HG02610 (cell line): ENCODE results near the gene GBGT1.

Experiments
- ATAC-seq: cut with Tn5 transposase; IDR thresholded peaks from one replicate; pipeline ENCODE4 v1.9.1; 2021; ENCODE audit warnings: mild to moderate bottlenecking, moderate library complexity; ENCODE audit not compliant: unreplicated experiment

GBGT1 gene

DNA sequence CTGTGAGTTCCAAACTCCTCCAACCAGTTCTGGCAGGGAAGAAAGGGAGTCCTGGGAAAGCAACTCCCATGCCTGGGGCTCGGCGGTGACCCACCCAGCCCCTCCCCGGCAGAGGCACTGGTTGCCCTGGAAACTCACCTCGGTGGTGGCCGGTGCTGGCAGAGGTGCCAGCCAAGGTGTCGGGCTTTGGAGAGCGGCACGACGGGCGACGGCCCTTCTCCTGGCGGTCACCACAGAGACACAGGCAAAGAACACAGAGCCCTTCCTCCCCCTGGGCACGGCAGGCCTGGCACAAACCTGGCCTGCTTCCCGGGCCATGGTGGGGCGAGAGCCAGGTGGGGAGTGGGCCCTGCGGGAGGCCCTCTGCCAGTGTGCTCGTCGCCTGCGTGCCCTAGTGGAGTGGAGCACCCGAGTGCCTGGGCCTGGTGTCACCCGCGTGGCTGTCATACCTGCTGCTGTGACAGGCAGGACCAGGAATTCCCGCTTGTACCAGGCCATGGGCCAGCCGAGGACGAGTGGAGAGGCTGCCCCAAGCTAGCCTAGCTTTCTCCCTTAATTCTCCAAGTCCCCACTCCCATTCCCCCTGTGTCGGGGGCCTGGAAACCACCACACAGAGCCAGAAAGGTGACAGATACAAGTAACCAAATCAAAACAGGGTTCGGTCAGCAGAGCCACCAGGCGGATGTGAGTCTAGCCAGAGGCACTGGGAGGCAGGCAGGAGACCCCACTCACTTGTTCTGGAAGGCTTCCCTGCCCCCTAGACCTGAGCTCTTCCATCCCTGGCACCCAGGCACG is 34.5 kb downstream of the GBGT1 start:
- no peak for ATAC-seq

DNA sequence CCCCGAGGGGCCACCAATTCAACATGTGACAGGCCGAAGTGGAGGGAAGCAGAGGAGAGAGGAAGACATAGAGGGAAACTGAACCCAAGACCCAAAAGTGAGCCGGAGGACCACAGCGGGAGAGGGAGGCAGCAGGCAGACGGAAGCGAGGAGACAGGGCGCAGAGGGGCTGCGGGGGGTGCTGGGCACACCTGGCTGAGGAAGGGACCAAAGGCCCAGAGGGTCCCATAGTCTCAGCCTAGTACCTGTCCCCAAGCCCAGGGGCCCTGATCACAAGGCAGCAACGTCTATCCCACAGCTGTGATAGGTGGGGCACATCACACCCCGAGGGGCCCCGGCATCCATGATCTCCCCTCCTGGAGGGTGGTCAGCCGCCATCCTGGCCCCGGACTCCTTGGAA is 35.6 kb downstream of the GBGT1 start:
- ATAC-seq = no peak

DNA sequence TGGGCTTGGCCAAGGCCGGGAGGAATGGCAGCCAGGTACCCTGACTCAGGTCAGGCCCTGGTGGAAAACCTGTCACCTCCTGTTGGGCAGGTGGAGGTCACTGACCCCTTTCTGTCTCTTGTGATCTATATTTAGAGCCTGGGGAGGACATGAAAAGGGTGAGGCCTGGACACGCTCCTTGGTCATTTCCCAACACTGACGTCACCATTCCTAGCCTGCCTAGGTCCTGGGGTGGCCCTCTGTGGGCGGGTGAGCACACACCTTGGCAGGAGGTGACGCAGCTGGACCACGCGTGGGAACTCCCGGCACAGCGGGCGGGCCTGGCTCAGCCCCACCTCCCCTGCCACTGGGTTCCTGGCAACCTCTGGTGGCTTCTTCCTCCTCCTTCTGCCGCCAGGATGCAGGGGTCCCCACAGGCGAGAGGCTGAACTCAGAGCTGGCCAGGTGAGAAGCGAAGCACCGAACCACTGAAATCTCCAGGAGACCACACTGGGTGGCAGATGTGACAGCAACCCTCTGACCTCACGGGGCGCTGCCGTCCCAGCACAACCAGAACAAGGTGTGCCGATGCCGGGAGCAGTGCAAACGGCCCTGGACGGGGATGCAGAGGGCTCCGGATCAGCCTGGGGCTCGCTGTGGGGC is 36.3 kb downstream of the GBGT1 start:
- ATAC-seq = no peak

DNA sequence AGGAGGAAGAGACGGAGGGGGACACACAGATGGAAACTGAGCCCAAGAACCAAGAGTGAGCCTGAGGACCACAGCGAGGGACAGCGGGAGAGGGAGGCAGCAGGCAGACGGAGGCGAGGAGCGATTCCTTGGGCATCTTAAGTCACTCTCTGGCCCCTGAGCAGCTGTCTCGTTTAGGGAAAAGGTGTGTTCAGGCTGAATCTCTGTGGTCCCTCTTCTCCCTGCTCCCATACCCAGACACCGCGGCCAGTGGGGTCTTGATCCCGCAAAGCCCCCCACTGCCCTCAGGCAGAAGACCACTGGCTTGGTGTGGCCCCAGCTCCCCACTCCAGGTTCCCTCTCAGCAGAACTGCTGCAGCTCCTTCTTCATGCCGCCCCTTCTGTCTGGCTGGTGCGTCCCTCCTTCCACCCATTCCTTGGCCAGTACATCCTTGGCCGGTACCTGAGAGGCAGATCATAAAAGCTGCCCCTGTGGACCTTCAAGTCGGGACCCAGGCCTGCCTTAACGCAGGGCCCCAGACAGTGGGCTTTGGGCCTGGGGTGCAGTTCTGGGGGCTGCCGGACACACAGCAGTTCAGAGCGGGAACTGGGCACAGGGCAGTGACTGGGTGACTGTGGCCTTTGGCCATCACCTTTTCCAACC is 36.9 kb downstream of the GBGT1 start:
- no peak for ATAC-seq

DNA sequence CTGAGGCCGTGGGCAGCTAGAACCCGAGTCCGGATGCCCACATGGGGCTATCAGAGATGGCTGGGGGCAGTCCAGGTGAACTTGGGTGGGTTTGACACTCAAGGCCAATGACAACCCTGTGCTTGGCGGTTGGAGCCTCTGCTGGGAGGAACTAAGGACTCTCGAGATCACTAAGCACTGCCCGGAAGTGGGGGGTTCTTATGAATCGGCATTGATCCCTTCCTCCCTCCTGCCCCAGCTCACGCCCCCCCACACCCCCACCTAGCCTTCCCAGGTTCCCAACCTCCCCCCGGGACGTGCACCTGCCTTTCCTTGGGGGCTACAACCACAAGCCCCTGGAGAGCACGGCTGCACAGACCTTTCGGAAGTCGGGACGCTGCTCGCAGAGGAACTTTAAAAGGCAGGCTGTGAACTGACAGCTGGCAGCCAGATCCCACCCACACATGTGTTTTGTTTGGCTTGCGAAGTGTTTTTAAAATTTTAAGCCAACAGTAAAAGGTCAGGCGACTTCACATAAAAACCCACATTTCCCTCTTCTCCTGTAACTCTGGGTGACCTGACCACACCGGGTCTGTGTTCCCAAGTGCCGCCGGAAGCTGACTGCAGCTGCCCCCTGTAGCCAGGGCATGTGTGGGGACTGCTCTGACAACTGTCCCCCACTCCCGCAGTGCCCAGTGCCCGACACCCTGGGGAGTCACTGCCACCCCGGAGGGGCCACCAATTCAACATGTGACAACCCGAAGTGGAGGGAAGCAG is 37.6 kb downstream of the GBGT1 start:
- no peak for ATAC-seq

DNA sequence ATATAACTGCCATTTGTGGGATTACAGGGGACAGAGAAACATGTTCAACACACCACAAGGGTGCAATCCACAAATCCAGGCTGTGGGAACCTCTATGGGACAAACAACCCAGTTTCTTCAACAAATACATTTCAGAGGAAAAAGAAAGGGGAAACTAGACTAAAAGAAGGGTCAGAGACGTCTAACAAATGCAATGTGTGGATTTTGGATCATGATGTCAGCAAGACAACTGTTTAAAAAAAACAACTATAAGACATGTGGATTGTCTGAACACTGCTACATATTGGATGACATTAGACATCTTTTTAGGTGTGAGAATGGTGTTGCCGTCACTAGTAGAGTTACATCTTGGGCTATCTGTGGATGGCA is 38.8 kb downstream of the GBGT1 start:
- no peak for ATAC-seq

DNA sequence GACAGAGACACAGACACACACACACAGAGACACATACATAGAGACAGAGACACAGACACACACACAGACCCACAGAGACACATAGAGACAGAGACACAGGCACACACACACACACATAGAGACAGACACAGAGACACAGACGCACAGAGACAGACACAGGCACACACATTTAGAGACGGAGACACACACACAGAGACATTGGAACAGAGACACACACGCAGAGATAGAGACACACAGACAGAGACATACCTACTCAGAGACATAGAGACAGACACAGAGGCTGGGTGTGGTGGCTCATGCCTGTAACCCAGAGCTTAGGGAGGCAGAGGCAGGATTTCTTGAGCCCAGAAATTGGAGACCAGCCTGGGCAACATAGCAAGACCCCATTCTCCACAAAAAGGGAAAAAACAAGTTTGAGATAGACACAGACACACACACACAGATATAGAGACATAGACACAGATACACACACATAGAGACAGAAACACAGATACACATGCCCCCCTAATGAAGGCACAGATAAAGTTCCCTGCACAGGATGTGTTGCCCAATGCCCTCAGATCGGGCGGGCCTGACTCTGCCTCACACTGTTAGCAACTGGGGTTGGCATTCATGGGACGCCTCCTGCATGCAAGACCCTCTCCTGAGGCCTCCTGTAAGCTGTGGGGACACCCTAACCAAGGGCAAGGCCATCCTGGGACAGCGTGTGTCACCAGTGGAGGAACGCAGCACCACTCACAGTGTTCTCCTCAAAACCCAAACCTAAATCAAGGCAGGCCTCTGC is 39.4 kb downstream of the GBGT1 start:
- no peak for ATAC-seq

DNA sequence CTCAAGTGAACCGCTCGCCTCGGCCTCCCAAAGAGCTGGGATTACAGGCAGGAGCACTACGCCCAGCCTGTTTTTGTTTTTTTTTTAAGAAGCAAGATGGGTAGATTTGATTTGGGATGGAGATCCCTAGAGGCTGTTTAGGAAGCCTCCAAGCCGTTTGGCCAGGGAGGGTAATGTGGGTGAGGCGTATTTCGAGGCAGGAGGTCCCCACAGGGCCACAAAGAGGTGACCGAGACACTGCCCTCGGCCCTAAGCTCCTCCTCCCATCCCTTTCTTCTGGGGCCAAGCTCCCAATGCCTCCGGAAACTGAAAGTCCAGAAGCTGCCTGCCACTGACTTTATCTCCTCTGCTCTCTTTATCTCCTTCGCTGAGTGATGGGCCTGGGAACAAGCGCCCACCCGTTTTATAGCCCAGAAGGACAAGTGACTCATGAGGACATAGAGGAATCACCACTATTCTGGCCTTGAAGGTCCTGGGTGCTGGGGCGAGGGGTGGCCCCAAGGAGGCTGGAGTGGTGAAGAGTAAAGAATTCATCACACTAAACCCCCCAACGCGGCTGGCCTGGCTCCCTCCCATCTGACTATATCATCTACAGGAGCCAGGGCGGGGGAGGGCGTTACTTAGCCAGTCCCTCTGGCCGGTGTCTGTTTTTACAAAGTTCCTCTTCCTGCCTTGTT is 40.6 kb downstream of the GBGT1 start:
- ATAC-seq = no peak

DNA sequence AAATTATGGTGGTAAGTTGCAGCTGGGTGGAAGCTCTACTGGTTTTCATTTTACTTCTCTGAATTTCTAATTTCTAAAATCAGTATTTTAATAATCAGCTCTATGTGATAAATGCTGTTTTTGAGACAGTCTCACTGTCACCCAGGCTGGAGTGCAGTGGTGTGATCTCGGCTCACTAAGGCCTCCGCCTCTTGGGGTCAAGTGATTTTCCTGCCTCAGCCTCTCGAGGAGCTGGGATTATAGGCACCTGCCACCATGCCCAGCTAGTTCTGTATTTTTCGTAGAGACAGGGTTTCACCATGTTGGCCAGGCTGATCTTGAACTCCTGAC is 41.1 kb downstream of the GBGT1 start:
- no peak for ATAC-seq

DNA sequence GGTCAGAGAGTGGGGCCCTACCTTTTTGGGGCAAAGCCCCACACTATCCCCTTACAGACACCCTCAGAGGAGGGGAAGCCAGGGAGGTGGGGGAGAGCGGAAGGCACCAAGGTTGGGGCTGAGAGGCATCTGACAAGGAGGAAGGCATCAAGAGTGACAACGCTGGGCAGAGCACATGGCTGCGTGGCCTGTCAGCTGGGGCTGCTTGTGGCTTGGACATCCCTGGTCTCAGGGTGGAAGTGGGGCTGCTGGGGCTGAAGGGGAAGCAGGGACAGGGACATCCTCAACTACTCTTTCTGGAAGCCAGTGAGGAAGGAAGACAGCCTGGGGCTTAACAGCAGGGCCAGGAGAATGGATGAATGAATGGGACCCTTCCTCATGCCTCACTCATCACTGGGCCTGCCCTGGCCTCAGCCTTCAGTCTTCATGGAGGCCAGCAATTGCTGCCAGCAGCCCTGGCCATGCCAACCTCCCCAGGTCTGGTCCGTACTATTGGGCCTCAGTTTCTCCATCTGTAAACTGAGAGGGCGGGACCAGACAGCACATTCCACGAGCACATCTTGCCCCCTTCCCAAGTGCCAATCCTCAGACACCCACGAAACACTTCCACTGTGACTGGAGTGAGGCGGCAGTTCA is 41.7 kb downstream of the GBGT1 start:
- no peak for ATAC-seq

DNA sequence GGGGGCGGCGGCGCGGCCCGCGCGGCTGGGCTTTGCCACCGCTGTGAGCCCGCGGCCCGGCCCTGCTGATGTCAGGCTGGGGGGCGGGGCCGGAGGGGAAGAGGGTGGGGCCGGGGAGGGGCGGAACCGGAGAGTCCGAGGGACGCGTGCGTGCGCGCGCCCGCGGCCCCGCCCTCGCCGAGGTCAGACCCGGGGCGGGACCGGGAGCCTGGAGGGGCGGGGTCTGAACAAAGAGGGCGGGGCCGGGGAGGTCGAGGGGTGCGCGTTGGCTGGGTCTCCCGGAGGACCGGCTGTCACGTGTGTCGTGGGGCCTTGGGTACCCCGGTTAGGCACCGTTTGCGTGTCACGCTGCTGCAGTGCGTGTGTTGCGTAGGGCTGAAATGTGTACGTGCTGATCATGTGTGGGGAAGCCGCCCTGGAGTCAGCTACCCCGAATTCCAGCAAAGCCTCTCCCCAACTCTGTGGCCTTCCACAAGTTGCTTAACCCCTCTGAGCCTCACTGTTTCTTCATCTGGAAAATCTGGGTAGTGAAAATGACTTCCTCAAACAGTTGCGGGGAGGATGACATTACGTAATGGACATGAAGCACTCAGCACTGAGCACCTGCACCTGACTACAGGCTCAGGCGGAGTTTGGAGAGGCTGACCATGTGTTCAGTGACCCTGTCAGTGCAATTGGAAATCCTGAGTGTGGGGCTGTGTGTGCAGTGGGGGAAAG is 42.4 kb downstream of the GBGT1 start, which contains the start of gene RALGDS:
Gene RALGDS, minus strand, starts transcription at position 43 of the 717 bp plus-strand sequence. CDS start 86 bp downstream, outside the sequence.
- peak; percentile 55 for ATAC-seq

DNA sequence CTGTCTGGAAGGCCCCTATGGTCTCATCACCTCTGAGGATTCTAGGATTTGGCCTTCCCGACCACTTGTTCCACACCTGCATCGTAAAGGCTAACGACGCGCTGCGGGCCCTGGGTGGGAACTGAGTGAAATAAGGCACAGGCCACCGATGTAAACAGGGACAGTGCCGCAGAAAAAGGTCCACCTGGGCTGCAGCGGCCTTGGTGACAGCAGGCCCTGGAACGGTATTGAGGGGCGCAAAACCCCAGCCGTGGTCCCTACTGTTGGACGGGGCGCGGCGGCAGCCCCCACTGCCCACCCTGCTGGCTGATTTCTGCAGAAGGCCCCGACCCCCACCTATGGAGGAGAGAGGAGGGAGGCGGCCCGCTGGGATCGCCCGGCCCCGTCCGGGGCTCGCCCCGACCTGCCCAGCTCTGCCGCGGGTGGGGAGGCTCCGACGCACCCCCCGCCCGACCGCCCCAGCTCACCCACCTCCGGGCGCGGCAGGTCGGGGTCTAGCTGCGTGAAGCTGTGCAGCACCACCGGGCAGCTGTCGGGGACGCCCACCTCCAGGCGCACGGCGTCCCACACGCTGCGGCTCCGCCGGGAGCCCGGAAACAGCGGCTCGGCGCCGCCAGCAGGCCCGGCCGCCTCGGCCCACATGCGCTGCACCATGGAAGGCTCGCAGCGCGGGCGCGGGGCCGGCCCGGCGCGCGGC is 43.1 kb downstream of the GBGT1 start:
- no peak for ATAC-seq

DNA sequence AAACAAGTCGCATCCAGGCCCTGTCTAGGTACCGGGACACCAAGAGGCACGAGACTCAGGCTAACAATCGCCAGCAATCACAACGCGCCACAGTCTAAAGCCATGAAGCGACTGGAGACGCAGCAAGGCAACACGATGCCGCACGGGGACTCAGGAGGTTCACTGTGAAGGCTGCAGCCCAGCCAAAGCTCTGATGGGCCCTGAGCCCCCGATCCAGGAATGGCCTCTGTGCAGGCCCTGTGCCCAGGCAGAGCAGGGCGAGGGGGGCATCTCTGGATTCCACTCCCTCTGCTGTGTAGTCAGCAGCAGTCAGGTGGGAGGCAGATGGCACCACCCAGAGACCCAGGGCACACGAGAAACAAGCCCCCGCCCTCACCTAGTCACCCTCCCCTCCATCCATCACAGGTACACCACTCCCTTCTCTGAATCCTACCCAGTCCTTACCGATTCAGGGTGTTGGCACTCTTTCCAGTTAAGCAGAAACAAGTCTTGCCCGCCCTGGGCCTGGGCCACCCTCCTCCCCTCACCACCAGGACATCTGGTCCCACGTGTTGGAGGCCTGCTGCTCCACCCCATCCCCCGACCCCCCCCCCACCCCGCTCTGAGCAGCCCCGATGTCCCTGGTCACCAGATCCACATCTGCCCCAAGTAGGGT is 43.7 kb downstream of the GBGT1 start:
- ATAC-seq = no peak

DNA sequence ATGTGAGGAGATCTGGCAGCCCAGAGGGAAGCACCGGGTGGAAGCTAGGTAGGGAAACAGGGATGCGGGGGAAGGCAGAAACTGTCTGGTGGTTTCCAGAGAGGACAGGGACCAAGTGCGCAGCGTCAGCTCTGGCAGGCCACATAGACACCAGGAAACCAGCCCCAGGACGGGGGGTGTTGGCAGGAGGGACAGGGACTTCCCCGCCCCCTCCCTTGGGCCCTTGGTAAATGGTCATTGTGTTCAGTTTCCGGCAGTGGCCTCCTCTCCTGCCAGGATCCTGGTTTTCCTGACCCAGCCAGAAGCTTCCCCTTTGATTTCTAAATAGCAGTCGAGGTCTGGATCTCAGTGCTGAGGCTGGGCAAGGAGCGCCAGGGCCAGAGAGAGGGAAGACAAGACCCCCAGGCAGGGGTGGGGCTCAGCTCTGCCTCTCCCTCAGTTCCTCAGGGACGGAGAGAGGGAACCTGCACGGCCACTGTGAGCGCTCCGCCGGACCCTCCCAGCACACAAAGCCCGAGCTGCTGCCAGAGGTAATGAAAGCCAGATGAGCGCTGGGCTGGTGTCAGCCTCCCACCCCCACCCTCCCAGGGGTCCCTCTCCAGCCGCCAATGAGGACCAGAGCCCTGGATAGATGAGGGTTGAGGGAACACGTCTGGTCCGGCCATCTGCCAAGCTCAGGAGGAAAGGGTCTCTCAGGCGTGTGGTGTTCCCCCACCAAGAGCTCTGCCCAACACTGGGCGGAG is 44.4 kb downstream of the GBGT1 start:
- ATAC-seq = no peak

DNA sequence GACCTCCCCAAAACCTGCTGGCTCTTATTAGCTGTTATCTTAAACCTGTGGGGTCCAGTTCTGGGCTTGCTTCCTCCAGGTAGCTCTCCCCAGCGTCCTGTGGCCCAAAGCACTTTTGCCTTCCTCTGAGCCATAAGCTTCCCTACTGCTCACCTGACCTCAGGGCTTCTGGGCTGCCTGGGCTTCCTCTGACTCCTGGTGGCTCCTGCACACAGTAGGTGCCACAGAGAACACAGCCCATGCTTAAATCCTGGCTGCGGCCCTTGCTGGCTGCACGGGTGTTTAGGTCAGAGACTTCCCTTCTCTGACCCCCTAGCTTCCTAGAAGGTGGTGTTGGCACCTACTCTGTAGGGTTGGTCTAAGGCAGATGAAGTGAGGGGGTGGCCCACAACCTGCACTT is 45.1 kb downstream of the GBGT1 start:
- ATAC-seq = no peak

DNA sequence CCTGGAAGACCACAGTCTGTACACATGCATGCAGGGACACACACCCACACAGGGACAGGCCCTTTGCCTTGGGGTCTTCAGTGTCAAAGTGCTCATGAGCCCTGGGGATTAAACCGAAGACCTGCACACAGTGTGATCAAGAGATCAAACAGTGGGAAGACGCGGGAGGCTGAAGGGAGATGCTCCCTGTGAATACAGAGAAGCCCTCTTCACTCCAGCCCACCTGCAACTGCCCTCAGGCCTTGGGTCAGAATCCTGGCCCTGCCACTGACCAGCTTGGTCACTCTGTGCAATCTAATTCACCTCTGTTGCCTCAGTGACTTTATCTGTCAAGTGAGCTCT is 45.6 kb downstream of the GBGT1 start:
- ATAC-seq = no peak
